Inflammatory macrophage treated with lipopolysaccharide for 4 hours (primary cell): ENCODE data around the gene PMPCA.

Source experiments
- DNase-seq: peaks from one replicate; pipeline ENCODE4 v3.0.0-alpha.2; 2020

The PMPCA gene

GRCh38 chr9:136437839-136438547 lies 27.5 kb downstream of the PMPCA start:
- DNase-seq = no peak

GRCh38 chr9:136438548-136439480 lies 28.4 kb downstream of the PMPCA start:
- DNase-seq = peak; percentile 12

GRCh38 chr9:136439481-136440408 lies 29.3 kb downstream of the PMPCA start, which contains the start of gene INPP5E:
INPP5E (minus strand) TSS chr9:136439845; CDS start chr9:136439419, 426 bp downstream.
- DNase-seq = peak; percentile 69

GRCh38 chr9:136441191-136441680 lies 30.8 kb downstream of the PMPCA start:
- no peak for DNase-seq

DNA sequence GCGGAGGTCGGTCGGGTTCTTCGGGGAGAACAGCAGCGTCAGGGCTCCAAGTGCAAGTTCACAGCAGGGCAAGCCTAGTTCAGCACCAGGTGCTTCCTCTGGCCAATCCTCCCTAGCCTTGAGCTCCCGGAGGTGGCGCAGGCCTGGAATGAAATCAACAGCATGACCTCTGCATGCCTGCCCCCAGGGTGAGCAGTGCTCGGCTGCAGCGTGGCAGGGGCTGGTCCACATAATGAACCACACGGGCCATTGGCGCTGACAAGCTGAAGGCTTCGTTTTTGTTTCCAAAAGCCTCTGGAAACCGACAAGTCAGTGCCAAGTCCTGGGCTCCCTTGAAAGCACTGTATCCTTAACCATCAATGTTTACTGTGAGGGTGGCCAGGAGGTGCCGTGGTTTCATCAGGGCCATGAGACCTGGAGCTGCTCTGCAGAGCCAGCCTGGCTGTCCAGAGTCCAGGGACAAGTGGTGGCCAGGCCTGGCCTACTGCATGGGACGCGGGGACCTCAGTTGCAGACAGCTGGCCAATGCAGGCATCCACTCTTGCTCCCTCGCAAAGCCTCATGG lies 31.3 kb downstream of the PMPCA start:
- no peak for DNase-seq

DNA sequence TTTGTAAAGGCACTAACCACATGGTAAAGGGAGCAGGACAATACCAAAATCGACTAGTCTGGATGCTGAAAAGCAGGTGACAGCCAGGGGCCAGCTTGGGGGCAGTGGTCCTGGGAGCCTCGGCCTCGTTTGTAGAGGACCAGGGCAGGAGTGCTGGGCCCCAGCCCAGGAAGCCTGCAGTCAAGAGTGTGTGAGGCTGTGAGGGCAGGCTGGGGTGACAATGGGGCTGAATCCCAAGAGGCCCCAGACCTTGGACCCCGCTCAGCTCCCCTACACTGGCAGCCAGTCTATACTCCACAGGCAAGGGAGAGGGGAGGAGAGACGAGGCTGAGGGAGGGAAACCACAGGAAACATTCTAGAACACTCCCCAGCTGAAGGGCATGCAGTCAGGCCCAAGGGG lies 31.8 kb downstream of the PMPCA start:
- DNase-seq = no peak

DNA sequence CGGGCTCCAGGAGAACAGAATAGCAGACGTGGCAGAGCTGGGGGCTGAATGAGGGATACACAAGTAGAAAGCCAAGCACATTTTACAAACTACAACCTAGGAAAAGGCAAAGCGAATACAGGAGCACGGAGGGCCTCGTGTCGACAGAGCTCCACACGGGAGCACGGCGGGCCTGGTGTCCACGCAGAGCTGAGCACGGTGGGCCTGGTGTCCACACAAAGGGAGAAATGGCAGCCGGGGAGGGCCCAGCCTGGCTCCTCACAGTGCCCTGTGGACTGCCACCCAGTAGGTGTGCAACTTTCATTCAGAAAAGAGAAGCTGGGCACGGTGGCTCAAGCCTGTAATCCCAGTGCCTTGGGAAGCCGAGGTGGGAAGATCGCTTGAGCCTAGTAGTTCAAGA lies 32.6 kb downstream of the PMPCA start:
- DNase-seq = no peak

DNA sequence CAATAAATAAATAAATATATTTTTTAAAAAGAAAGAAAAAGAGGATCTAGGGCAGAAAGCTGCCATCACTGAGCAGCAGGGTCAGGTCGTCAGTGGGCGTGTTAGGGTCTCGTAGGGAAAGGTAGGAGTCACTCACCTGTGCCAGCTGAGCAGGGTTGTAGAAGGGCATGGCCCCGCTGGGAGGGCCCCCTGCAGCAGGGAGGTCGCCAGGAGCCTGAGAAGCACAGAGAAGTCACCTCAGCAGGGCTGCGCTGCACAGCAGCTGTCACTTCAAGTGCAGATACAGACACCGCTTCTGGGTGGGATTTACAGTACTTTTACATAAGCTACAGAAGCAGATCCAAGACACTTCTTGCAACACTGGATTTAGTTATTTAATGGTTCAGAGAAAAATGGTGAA lies 33.2 kb downstream of the PMPCA start:
- no peak for DNase-seq

DNA sequence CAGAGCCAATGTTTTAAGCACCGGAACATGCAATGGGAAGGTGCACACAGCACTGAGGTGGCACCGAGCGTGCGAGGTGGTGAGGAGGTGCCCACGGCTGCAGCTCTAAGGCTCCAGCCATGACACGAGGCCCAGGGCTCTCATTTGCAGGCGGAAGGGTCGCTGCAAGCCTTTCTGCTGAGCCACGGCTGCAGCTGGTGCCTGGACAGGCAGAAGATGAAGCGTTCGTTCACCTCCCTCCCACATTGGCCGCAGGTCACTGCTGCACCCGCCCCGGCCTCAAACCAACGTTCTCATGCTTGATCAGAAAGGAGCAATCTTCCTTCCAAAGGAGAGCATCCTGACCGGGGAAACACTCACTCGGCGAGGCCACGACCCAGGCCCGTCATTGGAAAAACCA lies 33.6 kb downstream of the PMPCA start:
- no peak for DNase-seq

DNA sequence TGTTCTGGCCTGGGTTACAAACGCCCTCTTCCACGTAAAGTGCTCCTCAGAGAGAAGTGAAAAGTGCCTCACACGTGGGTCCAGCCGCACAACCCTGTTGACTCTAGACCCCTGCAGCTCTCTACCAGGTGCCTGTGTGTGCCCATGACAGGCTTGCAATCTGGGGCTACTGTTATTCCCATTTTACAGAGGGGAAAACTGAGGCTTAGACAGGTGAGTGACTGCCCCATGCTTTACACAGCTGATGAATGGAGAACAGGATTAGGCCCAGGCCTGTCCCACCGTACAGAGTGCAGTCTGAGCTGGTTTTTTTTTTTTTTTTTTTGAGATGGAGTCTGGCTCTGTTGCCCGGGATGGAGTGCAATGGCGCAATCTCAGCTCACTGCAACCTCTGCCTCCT lies 35.3 kb downstream of the PMPCA start:
- DNase-seq = no peak

- no peak for DNase-seq
Observed at GRCh38 chr9:136447173-136447778, 36.8 kb downstream of the PMPCA start.

- DNase-seq = no peak
Observed at GRCh38 chr9:136448655-136449054, 38.2 kb downstream of the PMPCA start.

DNA sequence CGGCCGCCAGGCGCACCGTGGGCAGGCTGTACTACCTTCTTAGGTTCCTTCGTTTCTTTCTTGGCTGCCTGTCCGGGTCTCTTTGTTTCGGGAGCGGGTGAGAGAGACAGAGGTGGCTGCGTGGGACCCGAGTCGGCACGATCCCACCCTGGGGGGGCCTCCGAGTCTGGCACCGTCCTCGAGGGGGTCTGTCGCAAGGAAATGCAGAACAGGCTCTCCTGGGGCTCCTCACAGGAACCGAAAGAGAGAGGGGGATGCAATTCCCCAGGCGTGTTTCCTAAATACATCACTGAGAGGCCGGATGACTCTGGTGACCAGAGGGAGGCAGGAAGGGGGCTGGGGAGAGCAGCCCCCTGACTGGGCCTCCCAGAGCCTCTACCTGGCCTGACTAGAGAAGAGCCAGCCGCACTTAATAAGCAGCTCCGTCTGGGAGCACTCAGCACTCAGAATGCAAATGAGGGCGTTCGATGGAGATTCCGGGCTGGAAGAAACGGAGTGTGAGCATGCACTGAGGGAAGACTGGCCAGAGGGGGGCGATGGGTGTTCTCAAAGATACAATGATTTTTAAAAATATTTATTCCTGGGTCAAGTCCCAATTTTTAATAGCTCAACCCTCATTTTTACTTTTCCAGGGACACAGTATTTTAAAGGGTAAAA lies 40.9 kb downstream of the PMPCA start:
- DNase-seq = no peak

DNA sequence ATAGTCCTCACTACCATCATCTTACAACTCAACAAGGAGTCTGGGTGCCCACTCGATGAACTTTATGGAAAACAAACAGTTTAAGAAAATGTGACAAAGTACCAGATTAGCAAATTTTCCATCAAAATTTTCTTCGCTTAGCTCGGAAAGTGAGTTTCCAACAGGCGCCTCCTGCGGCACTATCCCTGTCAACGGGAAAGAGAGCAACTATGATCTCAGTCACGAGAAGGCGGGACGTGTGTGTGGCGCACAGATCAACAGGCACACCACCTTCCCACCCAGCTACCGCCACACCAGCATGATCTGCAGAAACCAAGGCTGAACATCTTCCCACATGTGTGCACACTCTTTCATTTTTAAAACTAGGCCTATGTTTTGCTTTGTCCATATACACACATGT lies 42.9 kb downstream of the PMPCA start:
- no peak for DNase-seq

- DNase-seq = no peak
Observed at GRCh38 chr9:136454026-136454796, 43.8 kb downstream of the PMPCA start.

DNA sequence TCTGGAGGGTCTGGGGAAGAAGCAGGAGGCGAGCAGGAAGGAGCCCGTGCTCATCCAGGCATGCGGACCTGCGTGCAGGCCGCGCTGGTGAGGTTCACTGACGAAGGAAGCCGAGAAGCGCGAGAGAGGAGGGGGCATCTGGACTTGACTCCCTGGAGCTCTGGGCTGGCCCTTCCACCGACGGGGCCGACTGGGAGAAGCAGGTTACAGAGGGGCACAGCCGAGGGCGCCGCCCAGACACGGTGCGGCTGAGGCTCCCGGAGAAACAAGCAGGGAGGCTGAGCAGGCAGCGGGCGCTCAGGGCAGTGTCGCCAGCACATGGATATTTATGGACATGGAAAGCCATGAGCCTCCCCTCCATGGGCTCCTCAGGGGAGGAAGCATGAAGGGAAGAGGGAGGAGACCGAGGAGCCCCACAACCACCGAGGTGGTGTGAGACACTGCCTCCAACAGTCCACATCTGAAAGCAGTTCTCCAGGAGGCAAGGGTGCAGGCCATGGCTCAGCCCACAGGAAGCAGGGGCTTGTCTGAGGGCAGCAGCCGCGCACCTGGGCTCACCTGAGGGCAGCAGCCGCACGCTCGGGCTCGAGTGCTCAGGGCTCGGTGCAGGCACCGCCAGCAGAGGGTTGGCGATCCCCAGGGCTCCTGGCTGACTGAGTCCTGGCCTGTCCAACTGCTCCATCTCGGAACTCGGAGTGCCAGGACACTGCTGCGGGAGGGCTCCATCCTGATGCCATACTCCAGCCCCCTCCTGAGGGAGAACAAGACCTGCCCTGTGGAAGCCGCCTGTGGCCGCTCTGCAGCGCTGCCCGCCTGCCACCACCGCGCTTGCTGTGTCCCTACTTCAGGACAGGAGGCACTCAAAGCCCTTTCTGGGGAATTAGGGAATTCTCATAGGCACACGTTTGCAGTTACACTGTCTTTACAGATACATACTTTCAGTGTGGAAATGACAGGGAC lies 44.9 kb downstream of the PMPCA start:
- no peak for DNase-seq

DNA sequence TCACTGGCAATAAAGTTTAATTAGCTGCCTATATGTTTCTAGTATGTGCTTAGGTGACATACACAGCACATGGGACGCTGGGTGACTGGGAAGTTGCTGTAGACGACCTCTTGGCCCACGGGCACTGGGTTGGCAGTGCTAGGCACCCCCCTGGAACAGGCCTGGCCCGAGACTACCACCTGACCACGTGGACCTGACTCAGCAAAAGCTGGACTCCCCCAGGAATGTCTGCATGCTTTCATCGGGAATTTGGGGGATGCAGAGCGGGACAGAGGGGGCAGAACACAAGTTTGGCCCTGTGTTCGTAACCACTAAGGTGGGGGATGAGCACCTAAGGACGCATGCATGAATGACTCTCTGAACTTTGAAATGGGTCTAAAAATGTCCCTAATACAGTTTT lies 45.8 kb downstream of the PMPCA start:
- DNase-seq = no peak

GRCh38 chr9:136457326-136457725 lies 46.9 kb downstream of the PMPCA start:
- no peak for DNase-seq

DNA sequence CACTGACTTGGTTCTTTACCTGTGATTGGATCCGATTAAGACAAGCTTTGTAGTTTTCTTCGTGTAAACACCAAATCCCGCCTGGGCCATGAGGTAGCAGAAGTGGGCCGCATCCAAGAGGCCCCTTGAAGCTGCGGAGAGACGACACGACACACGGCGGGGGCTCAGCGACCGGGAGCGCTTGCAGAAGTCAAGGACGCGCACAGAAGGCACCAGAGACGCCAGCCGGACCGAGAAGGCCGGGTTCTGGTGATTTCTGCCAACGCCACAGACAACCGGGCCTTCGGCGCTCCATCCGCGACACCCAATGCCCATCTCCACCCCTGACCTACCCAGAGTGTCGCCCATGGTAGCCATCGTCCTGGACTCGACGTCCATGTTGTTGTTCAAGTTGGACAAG lies 49.0 kb downstream of the PMPCA start:
- no peak for DNase-seq
